Vagina (tissue), 2 donors: ENCODE measurements around the gene SYF2. TPM values are rescaled to one million over a fixed set of nuclear protein-coding genes. Genes with fewer than 3 reads are reported as not detected.

Experiments
- DNase-seq, 2 donors: peaks; one replicate each; pipeline ENCODE4 v3.0.0-alpha.2; 2017; ENCODE audit errors: extremely low spot score in 2 of 2
- H3K27ac ChIP-seq: fragments of 200-600 bp; sonication (generic); one replicate; pipeline ENCODE4 v1.5.1; 2019
- H3K27me3 ChIP-seq: fragments of 200-600 bp; sonication (generic); one replicate; pipeline ENCODE4 v1.5.1; 2019
- H3K36me3 ChIP-seq, 2 donors: fragments of 200-600 bp; sonication (generic); one replicate each; pipeline ENCODE4 v1.5.1; 2017 to 2019
- H3K4me1 ChIP-seq: fragments of 200-600 bp; sonication (generic); one replicate; pipeline ENCODE4 v1.5.1; 2019
- H3K4me3 ChIP-seq, 2 donors: fragments of 200-600 bp; sonication (generic); 1 replicate in 1 of 2; 2 replicates in 1 of 2; pipeline ENCODE4 v1.5.1; 2016 to 2019
- H3K9me3 ChIP-seq: fragments of 200-600 bp; sonication (generic); one replicate; pipeline ENCODE4 v1.5.1; 2019
- POLR2A ChIP-seq, 2 donors: fragments of 450-650 bp; IDR thresholded peaks; one replicate each; pipeline ENCODE4 v1.6.1; 2017; ENCODE audit warnings: antibody characterized with exemption in 2 of 2, mild to moderate bottlenecking in 2 of 2, moderate library complexity in 2 of 2
- POLR2AphosphoS5 ChIP-seq, 2 donors: sonication (generic); formaldehyde crosslinking; IDR thresholded peaks; one replicate each; pipeline ENCODE4 v1.9.0; 2017; ENCODE audit warnings: antibody characterized with exemption in 2 of 2, mild to moderate bottlenecking in 2 of 2, low read depth in 1 of 2; ENCODE audit not compliant: insufficient read depth in 1 of 2
- intact Hi-C: fragments of 100-400 bp; cut with DNase I; formaldehyde crosslinking; loops from one replicate; pipeline ENCODE4 v1.15.1; 2023
- total RNA-seq: library from RNA; depleted of rRNA; stranded (reverse); fragments of >200 nt; gene quantifications from one replicate; pipeline ENCODE4 v1.2.3, GENCODE V29; 2016
- TF ChIP-seq, protein P1 (sequence below), 3 experiments: fragments of 450-650 bp in 2 of 3; fragments of 200-600 bp in 1 of 3; sonication (generic) in 1 of 3; IDR thresholded peaks; one replicate each; pipeline ENCODE4 v1.5.1; 2017 to 2019; ENCODE audit warnings: antibody characterized with exemption in 3 of 3, mild to moderate bottlenecking in 2 of 3, moderate library complexity in 2 of 3

SYF2 gene
- total RNA-seq, 1 donor from 2014 or later: 28.7 TPM

DNA sequence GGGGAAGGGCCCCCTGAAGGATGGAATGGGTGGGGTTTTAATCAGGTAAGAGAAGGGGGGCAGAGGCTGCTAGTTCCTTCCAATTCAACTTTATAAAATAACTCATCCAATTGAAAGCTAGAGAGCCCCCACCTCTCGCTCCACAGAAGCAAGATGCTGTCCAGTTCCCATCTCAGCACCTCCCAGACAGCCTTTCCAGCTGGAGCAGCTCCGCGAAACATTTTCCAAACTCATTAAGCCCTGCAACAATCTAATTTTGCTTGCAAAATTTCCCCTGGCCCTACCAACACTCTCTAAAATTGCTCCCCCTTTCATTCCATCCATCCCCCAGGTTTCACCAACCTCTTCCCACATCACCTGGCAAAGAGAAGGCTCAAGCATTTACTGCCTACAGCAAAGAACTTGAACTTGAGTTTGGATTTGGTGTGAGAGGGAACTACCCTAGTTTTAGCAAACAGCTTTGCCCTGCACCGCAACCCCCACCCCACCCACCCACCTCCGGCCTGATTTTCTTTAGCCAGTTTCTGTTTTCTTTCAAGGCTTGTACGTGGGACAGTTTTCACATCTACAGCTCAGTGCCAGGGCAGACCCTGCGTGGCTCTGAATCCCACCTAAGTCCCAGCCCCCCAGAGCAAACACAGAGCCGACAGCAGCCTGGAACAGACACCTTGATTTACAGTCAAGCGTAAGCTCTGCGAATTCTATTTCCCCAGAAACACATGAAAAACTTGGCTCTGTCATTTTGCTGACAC lies 46.7 kb downstream of the SYF2 start:
- no peak overlapping the region for H3K27ac ChIP-seq
- DNase-seq: peak in 1 of 2 donors; percentile 22
- no peak overlapping the region for H3K4me3 ChIP-seq

DNA sequence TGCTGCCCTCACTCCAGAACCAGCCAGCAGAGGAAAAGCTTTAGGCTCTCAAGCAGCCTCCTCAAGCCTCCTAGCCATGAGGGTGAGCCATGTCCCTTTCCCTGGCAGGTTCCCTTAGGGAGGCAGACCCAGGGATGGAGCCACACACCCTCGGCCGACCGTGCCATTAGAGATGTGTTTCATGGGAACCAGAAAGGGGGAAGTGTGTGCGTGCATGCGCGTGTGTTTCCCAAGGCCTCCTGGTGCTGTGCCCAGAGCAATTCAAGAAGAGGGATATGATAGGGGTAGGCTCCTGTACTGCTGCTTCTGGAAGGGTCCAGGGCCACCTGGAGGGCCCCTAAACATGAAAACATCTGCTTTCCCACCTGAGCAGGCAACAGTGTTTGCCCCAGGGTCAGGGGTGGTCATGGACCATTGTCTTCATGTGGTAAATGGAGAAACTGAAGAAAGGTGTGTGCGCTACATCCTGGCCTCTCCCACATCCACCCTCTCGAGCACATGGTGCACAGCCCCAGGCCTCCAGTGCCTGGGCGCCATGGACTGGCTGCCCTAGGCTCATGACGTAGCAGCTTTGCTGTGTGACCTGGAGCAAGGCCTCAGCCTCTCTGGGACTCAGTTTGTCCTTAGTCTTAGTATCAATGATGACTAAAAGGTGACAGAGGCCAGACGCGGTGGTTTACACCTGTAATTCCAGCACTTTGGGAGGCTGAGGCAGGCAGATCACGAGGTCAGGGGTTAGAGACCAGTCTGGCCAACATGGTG lies 48.1 kb downstream of the SYF2 start:
- Histone ChIP-seq H3K4me3 (no peak overlapping the region), H3K27me3 (no peaks in the 10 kb centered on the region), H3K36me3 (no peaks in the 10 kb centered on the region), H3K4me1 (no peaks in the 10 kb centered on the region), H3K9me3 (no peaks in the 10 kb centered on the region), H3K27ac (no peak overlapping the region)
- TF ChIP-seq POLR2AphosphoS5 (IDR thresholded peaks at IDR 0.05; ENCODE audit: insufficient read depth in 1 of 2, low read depth in 1 of 2) (no peak), POLR2A (IDR thresholded peaks at IDR 0.05) (no peak)
- TF ChIP-seq, protein P1, sequence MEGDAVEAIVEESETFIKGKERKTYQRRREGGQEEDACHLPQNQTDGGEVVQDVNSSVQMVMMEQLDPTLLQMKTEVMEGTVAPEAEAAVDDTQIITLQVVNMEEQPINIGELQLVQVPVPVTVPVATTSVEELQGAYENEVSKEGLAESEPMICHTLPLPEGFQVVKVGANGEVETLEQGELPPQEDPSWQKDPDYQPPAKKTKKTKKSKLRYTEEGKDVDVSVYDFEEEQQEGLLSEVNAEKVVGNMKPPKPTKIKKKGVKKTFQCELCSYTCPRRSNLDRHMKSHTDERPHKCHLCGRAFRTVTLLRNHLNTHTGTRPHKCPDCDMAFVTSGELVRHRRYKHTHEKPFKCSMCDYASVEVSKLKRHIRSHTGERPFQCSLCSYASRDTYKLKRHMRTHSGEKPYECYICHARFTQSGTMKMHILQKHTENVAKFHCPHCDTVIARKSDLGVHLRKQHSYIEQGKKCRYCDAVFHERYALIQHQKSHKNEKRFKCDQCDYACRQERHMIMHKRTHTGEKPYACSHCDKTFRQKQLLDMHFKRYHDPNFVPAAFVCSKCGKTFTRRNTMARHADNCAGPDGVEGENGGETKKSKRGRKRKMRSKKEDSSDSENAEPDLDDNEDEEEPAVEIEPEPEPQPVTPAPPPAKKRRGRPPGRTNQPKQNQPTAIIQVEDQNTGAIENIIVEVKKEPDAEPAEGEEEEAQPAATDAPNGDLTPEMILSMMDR (IDR thresholded peaks at IDR 0.05): no peak
- intact Hi-C loops: no loop called here
- DNase-seq: peak in 1 of 2 donors; percentile 82

More for the DNA sequence above, 46.7 kb downstream of the SYF2 start:
- H3K27me3 ChIP-seq: no peaks in the 10 kb centered on the region
- no peaks in the 10 kb centered on the region for H3K9me3 ChIP-seq
- intact Hi-C loops: no loop called here
- no peaks in the 10 kb centered on the region for H3K4me1 ChIP-seq
- TF ChIP-seq, protein P1 (IDR thresholded peaks at IDR 0.05): no peak
- TF ChIP-seq POLR2AphosphoS5 (IDR thresholded peaks at IDR 0.05; ENCODE audit: insufficient read depth in 1 of 2, low read depth in 1 of 2) (no peak), POLR2A (IDR thresholded peaks at IDR 0.05) (no peak)
- H3K36me3 ChIP-seq: no peaks in the 10 kb centered on the region

DNA sequence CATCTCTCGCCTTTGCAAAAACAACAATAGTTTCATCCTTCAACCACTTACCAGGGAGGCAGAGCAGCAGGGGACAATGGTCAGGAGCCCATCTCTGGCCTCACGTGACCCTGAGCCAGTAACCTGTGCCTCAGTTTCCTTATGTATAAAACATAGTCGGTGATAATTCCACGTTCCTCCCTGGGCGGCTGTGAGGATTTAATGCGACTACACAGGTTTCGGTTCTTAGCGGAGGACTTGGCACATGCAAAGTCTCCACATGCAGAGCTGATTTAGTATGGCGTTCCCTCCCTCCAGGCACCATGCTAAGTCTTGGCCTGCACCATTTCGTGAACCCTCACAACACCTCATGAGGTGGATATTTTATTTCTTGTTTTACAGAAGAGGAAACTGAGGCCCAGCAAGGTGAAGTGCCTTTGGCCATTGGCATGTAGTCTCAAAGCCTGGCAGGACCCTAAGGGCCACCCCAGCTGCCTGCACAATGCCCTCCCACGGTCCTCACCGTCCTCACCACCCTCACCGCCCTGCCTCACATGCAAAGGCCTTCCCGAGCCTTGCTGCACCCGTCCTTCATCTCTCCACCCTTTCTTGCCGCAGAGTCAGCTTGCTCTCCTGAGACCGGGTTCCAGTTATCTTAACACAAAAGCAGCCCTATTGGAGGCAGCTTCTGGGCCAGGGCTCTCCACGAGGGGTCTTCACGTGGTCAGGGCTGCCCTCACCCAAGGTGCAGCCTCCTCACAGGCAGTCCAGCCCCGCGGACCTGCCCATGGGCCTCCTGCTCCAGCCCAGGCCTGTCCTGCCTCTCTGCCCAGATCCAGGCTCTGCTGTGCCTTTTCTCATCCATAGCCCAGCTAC lies 48.9 kb downstream of the SYF2 start:
- intact Hi-C loops: no loop called here
- DNase-seq: peak in 1 of 2 donors; percentile 95
- TF ChIP-seq POLR2A (IDR thresholded peaks at IDR 0.05): no peak
- Histone ChIP-seq H3K27me3 (no peaks in the 10 kb centered on the region), H3K4me1 (no peaks in the 10 kb centered on the region), H3K27ac (no peak overlapping the region), H3K36me3 (no peaks in the 10 kb centered on the region), H3K4me3 (no peak overlapping the region), H3K9me3 (no peaks in the 10 kb centered on the region)

DNA sequence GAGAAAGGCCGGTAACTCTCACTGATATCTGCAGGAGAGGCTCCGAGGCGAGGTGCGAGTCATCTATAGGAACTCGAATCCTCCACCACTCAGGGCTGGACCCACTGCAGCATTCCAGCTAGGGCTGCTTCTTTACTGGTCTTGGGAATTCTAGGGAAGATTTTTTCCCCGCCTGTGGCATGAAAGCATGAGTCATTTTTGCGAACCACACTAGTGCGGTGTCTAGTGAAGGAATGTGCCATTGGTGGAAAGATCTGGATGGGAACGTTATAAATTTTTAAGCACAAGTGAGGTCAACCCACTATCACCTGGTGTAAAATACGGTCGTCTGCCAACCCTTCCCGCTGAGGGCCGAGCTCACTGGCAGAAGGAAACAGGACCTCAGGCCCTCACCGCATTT lies 49.7 kb downstream of the SYF2 start:
- no peaks in the 10 kb centered on the region for H3K9me3 ChIP-seq
- no peaks in the 10 kb centered on the region for H3K27me3 ChIP-seq
- H3K27ac ChIP-seq: no peak overlapping the region
- no peaks in the 10 kb centered on the region for H3K4me1 ChIP-seq
- intact Hi-C loops: no loop called here
- no peak for TF ChIP-seq POLR2AphosphoS5 (IDR thresholded peaks at IDR 0.05; ENCODE audit: insufficient read depth in 1 of 2, low read depth in 1 of 2)
- TF ChIP-seq POLR2A (IDR thresholded peaks at IDR 0.05): no peak
- TF ChIP-seq, protein P1 (IDR thresholded peaks at IDR 0.05): no peak
- H3K4me3 ChIP-seq: no peak overlapping the region
- H3K36me3 ChIP-seq: no peaks in the 10 kb centered on the region
- DNase-seq: no peak

DNA sequence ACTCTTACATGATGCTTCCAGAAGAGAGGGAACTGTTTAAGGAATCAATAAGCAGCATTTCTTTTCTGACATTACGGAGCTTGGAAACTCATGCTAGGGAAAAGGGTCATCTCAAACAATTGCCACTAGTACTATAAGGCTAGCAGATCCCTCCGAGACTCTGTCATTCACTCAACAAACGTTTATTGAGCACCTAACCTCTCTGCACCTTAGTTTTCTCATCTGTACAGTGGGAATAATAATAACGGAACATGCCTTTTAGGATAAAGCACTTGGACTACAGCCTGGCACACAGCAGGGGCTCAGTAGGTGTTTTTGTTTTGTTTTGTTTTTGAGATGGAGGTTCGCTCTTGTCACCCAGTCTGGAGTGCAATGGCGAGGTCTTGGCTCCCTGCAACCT lies 51.3 kb downstream of the SYF2 start:
- intact Hi-C loops: no loop called here
- Histone ChIP-seq H3K4me1 (no peaks in the 10 kb centered on the region), H3K36me3 (no peaks in the 10 kb centered on the region), H3K4me3 (no peak overlapping the region), H3K27ac (no peak overlapping the region), H3K27me3 (no peaks in the 10 kb centered on the region), H3K9me3 (no peaks in the 10 kb centered on the region)
- no peak for DNase-seq
- TF ChIP-seq POLR2A (IDR thresholded peaks at IDR 0.05): no peak
- TF ChIP-seq, protein P1 (IDR thresholded peaks at IDR 0.05): no peak
- no peak for TF ChIP-seq POLR2AphosphoS5 (IDR thresholded peaks at IDR 0.05; ENCODE audit: insufficient read depth in 1 of 2, low read depth in 1 of 2)
